Pancreas (tissue), 10 donors: Measurements from ENCODE around the gene TBX5. TPM values are rescaled to one million over a fixed set of nuclear protein-coding genes. Genes with fewer than 3 reads are reported as not detected.

Experiments
- ATAC-seq, 4 donors: fragments of 200-7000 bp; cut with Tn5 transposase; one replicate each; pipeline versions ENCODE4 v1.8.0 to v1.9.1; 2020; ENCODE audit warnings: mild to moderate bottlenecking in 4 of 4, moderate library complexity in 4 of 4
- DNase-seq, 6 donors: peaks; one replicate each; pipeline ENCODE4 v3.0.0-alpha.2; 2020
- FAIRE-seq: peaks from 2 replicates; lab custom pipeline; 2012; peaks lifted over from hg19 to GRCh38; lab: Jason Lieb, UNC
- H3K27ac ChIP-seq, 4 donors: fragments of 200-600 bp; sonication (generic); 1 replicate in 3 of 4; 2 replicates in 1 of 4; pipeline versions ENCODE4 v1.5.0 to v1.8.0; 2020
- H3K27me3 ChIP-seq, 4 donors: fragments of 200-600 bp; one replicate each; pipeline ENCODE4 v1.8.0; 2021
- H3K36me3 ChIP-seq, 3 donors: fragments of 200-600 bp; sonication (generic) in 1 of 3; one replicate each; pipeline versions ENCODE4 v1.5.0 to v1.8.0; 2020 to 2021
- H3K4me1 ChIP-seq, 3 donors: fragments of 200-600 bp; one replicate each; pipeline ENCODE4 v1.8.0; 2021
- H3K4me3 ChIP-seq, 4 donors: fragments of 200-600 bp; sonication (generic) in 2 of 4; one replicate each; pipeline versions ENCODE4 v1.5.0 to v1.8.0; 2020 to 2021
- H3K9me3 ChIP-seq, 4 donors: fragments of 200-600 bp; one replicate each; pipeline ENCODE4 v1.8.0; 2021
- WGBS, 2 donors: extraction: QIAGEN DNeasy Blood & Tissue Kit; methylation state at CpG; one replicate each; pipeline ENCODE4 v1.1.7; 2013; 5-methylcytosine and 5-hydroxymethylcytosine counted together
- intact Hi-C, 3 donors: fragments of 100-400 bp; cut with DNase I; formaldehyde crosslinking; loops; one replicate each; pipeline versions ENCODE4 v1.11.1 to v1.14.2; 2022
- polyA plus RNA-seq, 2 donors: library from polyadenylated mRNA; stranded (reverse); fragments of 200-250 nt; gene quantifications; one replicate each; pipeline ENCODE4 v1.2.3, GENCODE V29; 2013
- total RNA-seq, 6 donors: library from RNA; stranded (reverse); fragmentation: NEBNext Ultra II Directional in 4 of 6; extraction: Animal tissue kit (Norgen Biotek cat#: 25700) in 4 of 6; gene quantifications; one replicate each; pipeline versions ENCODE4 v1.2.1 to v1.2.4, GENCODE V29; 2021 to 2023
- TF ChIP-seq, protein P1 (sequence below), 4 donors: fragments of 200-600 bp; sonication (generic) in 3 of 4; IDR thresholded peaks; one replicate each; pipeline versions ENCODE4 v1.5.0 to v1.8.0; 2021; ENCODE audit warnings: antibody characterized with exemption in 4 of 4
- donor health status: healthy with polysubstance abuse.
- donor health status: DM: no; HTN: no; CAD: no; lungs with moderate emphysema.
- donor health status: DM: no; HTN: no; CAD: no.
- donor health status: control.
- donor health status: control.
- donor health status: Bipolar disorder and iron deficiency.
- donor health status: DM: yes; HTN: yes; CAD: no.
- donor health status: DM: no; HTN: no; CAD: no.
- donor health status: DM: no; HTN: no; CAD: no.
- donor health status: DM: yes; HTN: yes; CAD: no.

TBX5 gene
- total and polyA plus RNA-seq, 8 donors, result 0.02 TPM; not detected in 7

DNA sequence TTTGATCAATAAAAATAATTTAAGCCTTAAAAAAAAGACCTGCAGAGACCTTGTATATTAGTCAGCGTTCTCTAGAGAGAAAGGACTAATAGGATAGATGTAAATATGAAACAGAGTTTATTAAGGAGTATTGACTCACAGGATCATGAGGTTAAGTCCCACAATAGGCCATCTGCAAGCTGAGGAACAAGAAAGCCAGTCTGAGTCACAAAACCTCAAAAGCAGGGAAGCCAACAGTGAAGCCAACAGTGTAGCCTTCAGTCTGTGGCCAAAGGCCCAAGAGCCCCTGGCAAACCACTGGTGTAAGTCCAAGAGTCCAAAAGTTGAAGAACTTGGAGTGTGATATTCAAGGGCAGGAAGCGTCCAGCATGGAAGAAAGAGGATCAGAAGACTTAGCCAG is 66.3 kb downstream of the TBX5 start:
- Histone ChIP-seq H3K27ac (no peak overlapping the region), H3K4me3 (no peak overlapping the region), H3K9me3 (no peaks in the 10 kb centered on the region), H3K4me1 (no peaks in the 10 kb centered on the region), H3K27me3 (no peaks in the 10 kb centered on the region), H3K36me3 (no peaks in the 10 kb centered on the region)
- no peak for ATAC-seq
- WGBS, 2 donors, result 49 to 58% methylated on average over 2 of the region's 2 CpGs
- TF ChIP-seq, protein P1, sequence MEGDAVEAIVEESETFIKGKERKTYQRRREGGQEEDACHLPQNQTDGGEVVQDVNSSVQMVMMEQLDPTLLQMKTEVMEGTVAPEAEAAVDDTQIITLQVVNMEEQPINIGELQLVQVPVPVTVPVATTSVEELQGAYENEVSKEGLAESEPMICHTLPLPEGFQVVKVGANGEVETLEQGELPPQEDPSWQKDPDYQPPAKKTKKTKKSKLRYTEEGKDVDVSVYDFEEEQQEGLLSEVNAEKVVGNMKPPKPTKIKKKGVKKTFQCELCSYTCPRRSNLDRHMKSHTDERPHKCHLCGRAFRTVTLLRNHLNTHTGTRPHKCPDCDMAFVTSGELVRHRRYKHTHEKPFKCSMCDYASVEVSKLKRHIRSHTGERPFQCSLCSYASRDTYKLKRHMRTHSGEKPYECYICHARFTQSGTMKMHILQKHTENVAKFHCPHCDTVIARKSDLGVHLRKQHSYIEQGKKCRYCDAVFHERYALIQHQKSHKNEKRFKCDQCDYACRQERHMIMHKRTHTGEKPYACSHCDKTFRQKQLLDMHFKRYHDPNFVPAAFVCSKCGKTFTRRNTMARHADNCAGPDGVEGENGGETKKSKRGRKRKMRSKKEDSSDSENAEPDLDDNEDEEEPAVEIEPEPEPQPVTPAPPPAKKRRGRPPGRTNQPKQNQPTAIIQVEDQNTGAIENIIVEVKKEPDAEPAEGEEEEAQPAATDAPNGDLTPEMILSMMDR (IDR thresholded peaks at IDR 0.05), result no peak
- no peak for FAIRE-seq
- no peak for DNase-seq
- intact Hi-C loops, result no loop called here

DNA sequence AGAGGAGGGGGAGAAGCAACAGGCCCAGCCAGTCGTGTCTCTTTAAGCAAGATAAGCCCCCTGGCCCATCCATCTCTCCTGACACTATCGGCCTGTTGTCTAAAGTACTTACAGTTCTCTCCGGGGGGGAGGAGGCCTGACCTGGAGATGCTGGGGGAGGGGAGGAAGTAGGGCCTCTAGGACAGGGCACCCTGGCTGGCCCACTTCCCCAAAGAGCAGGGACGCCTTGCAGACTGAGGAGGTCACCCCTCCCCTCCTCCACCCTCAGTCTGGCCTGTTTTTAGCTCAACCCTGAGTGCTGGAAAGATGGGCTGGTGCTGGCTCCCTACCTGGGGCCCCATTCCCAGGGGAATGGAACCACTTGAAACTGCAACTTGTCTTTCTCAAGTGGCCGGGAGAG is 70.3 kb downstream of the TBX5 start:
- H3K36me3 ChIP-seq, result no peaks in the 10 kb centered on the region
- no peak for FAIRE-seq
- intact Hi-C loops, result no loop called here
- TF ChIP-seq, protein P1 (IDR thresholded peaks at IDR 0.05), result no peak
- H3K27ac ChIP-seq, result no peak overlapping the region
- no peak for ATAC-seq
- H3K9me3 ChIP-seq, result no peaks in the 10 kb centered on the region
- DNase-seq, result no peak
- H3K4me1 ChIP-seq, result no peaks in the 10 kb centered on the region
- WGBS, 2 donors, result 12% methylated on average over 5 of the region's 5 CpGs
- no peak overlapping the region for H3K4me3 ChIP-seq
- H3K27me3 ChIP-seq, result no peaks in the 10 kb centered on the region

DNA sequence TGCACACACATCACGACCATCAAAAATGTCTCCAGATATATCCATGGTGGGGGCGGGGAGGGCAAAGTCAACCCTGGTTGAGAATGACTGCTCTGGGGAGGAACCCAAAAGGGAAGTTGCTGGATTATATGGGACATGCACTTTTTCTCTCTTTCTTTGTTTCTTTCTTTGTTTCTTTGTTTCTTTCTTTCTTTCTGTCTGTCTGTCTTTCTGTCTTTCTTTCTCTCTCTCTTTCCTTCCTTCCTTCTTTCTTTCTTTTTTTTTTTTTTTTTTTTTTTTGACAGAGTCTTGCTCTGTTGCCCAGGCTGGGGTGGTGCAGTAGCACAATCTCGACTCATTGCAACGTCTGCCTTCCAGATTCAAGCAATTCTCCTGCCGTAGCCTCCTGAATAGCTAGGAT is 71.5 kb downstream of the TBX5 start:
- FAIRE-seq (no peak), DNase-seq (no peak), ATAC-seq (no peak)
- Histone ChIP-seq H3K27me3 (no peaks in the 10 kb centered on the region), H3K4me1 (no peaks in the 10 kb centered on the region), H3K4me3 (no peak overlapping the region), H3K27ac (no peak overlapping the region), H3K9me3 (no peaks in the 10 kb centered on the region), H3K36me3 (no peaks in the 10 kb centered on the region)
- TF ChIP-seq, protein P1 (IDR thresholded peaks at IDR 0.05), result no peak
- intact Hi-C loops, result no loop called here
- WGBS, 2 donors, result 61 to 69% methylated on average over 5 of the region's 5 CpGs

DNA sequence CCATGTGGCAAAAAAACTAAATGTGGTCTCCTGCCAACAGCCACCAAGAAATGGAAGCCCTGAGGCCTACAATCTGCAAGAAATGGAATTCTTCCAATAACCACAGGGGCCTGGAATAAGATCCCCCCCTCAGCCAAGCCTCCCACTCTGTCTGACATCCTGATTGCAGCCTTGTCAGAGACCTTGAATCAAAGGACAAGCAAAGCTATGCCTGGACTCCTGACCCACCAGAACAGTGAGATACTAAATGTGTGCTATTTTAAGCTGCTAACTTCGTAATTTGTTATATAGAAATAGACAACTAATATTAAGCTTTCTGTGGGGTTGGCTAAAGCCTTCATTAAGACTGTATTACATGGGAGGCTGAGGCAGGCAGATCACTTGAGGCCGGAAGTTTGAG is 77.7 kb downstream of the TBX5 start:
- no peak overlapping the region for H3K4me3 ChIP-seq
- intact Hi-C loops, result no loop called here
- DNase-seq (no peak), FAIRE-seq (no peak), ATAC-seq (no peak)
- H3K4me1 ChIP-seq, result no peaks in the 10 kb centered on the region
- 56 to 61% methylated on average over 2 of the region's 2 CpGs for WGBS, 2 donors
- no peak overlapping the region for H3K27ac ChIP-seq
- H3K36me3 ChIP-seq, result no peaks in the 10 kb centered on the region
- TF ChIP-seq, protein P1 (IDR thresholded peaks at IDR 0.05), result no peak
- no peaks in the 10 kb centered on the region for H3K9me3 ChIP-seq
- H3K27me3 ChIP-seq, result no peaks in the 10 kb centered on the region

DNA sequence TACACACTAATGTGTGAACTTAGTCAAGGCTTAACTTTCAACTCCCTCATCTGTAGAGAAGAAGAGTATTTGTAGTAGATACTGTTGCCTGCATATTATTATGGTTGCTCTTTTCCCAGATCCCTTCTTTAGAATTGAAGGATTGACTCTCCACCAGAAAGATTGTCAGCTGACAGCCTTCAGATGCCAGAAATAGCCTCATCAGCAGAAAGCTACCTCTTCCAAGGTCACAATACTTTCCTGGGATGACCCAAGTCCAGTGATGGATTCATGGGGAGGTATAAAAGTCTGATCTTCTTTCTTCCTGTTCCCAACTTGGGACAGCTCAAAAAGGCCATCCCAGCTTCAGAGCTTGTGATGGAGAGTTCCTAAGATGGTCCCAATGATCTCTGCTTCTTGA is 78.2 kb downstream of the TBX5 start:
- H3K36me3 ChIP-seq, result no peaks in the 10 kb centered on the region
- FAIRE-seq (no peak), DNase-seq (no peak), ATAC-seq (no peak)
- no peaks in the 10 kb centered on the region for H3K4me1 ChIP-seq
- no peaks in the 10 kb centered on the region for H3K9me3 ChIP-seq
- no peak overlapping the region for H3K4me3 ChIP-seq
- intact Hi-C loops, result no loop called here
- no peaks in the 10 kb centered on the region for H3K27me3 ChIP-seq
- TF ChIP-seq, protein P1 (IDR thresholded peaks at IDR 0.05), result no peak
- H3K27ac ChIP-seq, result no peak overlapping the region
